ENCODE results near the gene XPC. TPM values are rescaled to one million over a fixed set of nuclear protein-coding genes. Genes with fewer than 3 reads are reported as not detected.

The XPC gene
- total RNA-seq, 1 experiment from 2014 or later, result 34.9 TPM

DNA sequence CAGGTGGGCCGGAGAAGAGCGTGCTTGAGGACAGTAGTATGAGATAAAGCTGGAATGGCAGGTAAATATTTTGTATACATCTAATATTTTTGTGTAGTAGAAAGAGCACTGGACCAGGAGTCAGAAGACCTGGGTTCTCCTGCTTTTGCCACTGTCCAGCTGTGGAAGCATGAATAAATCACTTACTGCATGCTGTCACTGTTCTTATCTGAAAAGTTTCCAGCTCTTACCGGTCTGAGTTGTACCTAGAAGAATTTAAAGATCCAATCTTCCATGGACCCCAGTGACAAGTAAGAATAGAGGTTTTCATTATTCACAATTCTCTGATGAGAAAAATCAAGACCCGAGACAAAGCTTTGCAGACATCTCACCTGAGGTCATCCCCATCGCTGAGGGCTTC, 5.9 kb downstream of the XPC start:
- no peaks in the 10 kb centered on the region for H3K27me3 Mint-ChIP-seq (ENCODE audit: low read depth)
- CTCF ChIA-PET, result no interaction called here

DNA sequence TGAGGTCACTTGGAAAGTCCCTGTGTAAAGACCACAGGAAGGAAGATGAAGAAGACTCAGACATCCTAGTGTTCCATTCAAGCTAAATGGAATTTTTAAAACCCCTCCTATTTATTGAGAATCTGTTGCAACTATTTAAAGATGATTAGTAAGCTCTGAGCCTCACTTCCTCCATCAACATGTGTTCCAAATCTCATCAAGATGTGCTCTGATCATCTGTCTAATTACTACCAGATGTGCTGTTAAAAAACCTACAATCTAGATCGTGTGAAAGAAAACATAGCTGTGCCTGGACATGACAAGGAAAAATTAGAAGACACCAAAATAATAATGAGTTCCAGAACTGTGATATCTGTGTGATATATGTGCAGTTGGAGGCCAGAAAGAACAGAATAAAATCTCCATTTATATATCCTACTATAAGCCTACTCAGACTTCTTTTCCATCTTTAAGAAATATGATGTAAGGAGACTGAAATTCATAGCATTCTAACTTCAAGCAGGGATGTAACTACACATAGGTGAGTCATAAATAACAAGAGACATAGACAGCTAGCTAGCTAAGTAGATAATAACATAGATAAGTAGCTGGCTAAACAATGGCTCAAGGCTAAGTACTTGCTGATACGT, 7.8 kb downstream of the XPC start:
- no peaks in the 10 kb centered on the region for H3K9me3 Mint-ChIP-seq
- H3K27me3 Mint-ChIP-seq (ENCODE audit: low read depth), result no peaks in the 10 kb centered on the region
- H3K27ac Mint-ChIP-seq, result no peak overlapping the region
- CTCF ChIA-PET, result no interaction called here
- ATAC-seq (no peak), DNase-seq (ENCODE audit: low spot score) (no peak)
- TF ChIP-seq CREB1 (CRISPR knock-in tag; IDR thresholded peaks at IDR 0.05) (no peak), RELA (CRISPR knock-in tag; IDR thresholded peaks at IDR 0.05; ENCODE audit: borderline replicate concordance) (no peak), TCF7 (CRISPR knock-in tag; IDR thresholded peaks at IDR 0.05; ENCODE audit: low read depth) (no peak), ZBTB21 (CRISPR knock-in tag; IDR thresholded peaks at IDR 0.05; ENCODE audit: borderline replicate concordance) (no peak), ZNF317 (CRISPR knock-in tag; IDR thresholded peaks at IDR 0.05; ENCODE audit: borderline replicate concordance, low read depth) (no peak), RORB (CRISPR knock-in tag; IDR thresholded peaks at IDR 0.05) (no peak), CREM (CRISPR knock-in tag; IDR thresholded peaks at IDR 0.05) (no peak), TEAD4 (CRISPR knock-in tag; IDR thresholded peaks at IDR 0.05) (no peak), PRRX2 (CRISPR knock-in tag; IDR thresholded peaks at IDR 0.05) (no peak), NFYB (CRISPR knock-in tag; conservative IDR thresholded peaks at IDR 0.05; ENCODE audit: low read depth) (no peak)
- TF ChIP-seq, protein P1, sequence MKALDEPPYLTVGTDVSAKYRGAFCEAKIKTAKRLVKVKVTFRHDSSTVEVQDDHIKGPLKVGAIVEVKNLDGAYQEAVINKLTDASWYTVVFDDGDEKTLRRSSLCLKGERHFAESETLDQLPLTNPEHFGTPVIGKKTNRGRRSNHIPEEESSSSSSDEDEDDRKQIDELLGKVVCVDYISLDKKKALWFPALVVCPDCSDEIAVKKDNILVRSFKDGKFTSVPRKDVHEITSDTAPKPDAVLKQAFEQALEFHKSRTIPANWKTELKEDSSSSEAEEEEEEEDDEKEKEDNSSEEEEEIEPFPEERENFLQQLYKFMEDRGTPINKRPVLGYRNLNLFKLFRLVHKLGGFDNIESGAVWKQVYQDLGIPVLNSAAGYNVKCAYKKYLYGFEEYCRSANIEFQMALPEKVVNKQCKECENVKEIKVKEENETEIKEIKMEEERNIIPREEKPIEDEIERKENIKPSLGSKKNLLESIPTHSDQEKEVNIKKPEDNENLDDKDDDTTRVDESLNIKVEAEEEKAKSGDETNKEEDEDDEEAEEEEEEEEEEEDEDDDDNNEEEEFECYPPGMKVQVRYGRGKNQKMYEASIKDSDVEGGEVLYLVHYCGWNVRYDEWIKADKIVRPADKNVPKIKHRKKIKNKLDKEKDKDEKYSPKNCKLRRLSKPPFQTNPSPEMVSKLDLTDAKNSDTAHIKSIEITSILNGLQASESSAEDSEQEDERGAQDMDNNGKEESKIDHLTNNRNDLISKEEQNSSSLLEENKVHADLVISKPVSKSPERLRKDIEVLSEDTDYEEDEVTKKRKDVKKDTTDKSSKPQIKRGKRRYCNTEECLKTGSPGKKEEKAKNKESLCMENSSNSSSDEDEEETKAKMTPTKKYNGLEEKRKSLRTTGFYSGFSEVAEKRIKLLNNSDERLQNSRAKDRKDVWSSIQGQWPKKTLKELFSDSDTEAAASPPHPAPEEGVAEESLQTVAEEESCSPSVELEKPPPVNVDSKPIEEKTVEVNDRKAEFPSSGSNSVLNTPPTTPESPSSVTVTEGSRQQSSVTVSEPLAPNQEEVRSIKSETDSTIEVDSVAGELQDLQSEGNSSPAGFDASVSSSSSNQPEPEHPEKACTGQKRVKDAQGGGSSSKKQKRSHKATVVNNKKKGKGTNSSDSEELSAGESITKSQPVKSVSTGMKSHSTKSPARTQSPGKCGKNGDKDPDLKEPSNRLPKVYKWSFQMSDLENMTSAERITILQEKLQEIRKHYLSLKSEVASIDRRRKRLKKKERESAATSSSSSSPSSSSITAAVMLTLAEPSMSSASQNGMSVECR (CRISPR knock-in tag; IDR thresholded peaks at IDR 0.05; ENCODE audit: borderline replicate concordance), result no peak
- TF ChIP-seq, protein P2, sequence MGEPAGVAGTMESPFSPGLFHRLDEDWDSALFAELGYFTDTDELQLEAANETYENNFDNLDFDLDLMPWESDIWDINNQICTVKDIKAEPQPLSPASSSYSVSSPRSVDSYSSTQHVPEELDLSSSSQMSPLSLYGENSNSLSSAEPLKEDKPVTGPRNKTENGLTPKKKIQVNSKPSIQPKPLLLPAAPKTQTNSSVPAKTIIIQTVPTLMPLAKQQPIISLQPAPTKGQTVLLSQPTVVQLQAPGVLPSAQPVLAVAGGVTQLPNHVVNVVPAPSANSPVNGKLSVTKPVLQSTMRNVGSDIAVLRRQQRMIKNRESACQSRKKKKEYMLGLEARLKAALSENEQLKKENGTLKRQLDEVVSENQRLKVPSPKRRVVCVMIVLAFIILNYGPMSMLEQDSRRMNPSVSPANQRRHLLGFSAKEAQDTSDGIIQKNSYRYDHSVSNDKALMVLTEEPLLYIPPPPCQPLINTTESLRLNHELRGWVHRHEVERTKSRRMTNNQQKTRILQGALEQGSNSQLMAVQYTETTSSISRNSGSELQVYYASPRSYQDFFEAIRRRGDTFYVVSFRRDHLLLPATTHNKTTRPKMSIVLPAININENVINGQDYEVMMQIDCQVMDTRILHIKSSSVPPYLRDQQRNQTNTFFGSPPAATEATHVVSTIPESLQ (CRISPR knock-in tag; IDR thresholded peaks at IDR 0.05), result no peak
- TF ChIP-seq, protein P3, sequence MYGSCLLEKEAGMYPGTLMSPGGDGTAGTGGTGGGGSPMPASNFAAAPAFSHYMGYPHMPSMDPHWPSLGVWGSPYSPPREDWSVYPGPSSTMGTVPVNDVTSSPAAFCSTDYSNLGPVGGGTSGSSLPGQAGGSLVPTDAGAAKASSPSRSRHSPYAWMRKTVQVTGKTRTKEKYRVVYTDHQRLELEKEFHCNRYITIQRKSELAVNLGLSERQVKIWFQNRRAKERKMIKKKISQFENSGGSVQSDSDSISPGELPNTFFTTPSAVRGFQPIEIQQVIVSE (CRISPR knock-in tag; IDR thresholded peaks at IDR 0.05; ENCODE audit: borderline replicate concordance), result no peak
- peaks cover 59% of the 10 kb centered on the region for H3K36me3 Mint-ChIP-seq
- no peak overlapping the region for H3K4me3 Mint-ChIP-seq
- POLR2A ChIA-PET, result no interaction called here
- 0 out of 2 replicates have a peak, but pooled peaks cover 3% of the 10 kb centered on the region for H3K4me1 Mint-ChIP-seq

More for the DNA sequence above, 5.9 kb downstream of the XPC start:
- Mint-ChIP-seq H3K27ac (no peak overlapping the region), H3K4me3 (no peak overlapping the region), H3K36me3 (peaks cover 44% of the 10 kb centered on the region), H3K9me3 (no peaks in the 10 kb centered on the region), H3K4me1 (peaks cover 17% of the 10 kb centered on the region)
- POLR2A ChIA-PET, result no interaction called here
- no peak for DNase-seq (ENCODE audit: low spot score)
- TF ChIP-seq, protein P4, sequence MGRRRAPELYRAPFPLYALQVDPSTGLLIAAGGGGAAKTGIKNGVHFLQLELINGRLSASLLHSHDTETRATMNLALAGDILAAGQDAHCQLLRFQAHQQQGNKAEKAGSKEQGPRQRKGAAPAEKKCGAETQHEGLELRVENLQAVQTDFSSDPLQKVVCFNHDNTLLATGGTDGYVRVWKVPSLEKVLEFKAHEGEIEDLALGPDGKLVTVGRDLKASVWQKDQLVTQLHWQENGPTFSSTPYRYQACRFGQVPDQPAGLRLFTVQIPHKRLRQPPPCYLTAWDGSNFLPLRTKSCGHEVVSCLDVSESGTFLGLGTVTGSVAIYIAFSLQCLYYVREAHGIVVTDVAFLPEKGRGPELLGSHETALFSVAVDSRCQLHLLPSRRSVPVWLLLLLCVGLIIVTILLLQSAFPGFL (CRISPR knock-in tag; IDR thresholded peaks at IDR 0.05; ENCODE audit: borderline replicate concordance), result no peak
- no peak for TF ChIP-seq CREM (CRISPR knock-in tag; IDR thresholded peaks at IDR 0.05)
- TF ChIP-seq, protein P5, sequence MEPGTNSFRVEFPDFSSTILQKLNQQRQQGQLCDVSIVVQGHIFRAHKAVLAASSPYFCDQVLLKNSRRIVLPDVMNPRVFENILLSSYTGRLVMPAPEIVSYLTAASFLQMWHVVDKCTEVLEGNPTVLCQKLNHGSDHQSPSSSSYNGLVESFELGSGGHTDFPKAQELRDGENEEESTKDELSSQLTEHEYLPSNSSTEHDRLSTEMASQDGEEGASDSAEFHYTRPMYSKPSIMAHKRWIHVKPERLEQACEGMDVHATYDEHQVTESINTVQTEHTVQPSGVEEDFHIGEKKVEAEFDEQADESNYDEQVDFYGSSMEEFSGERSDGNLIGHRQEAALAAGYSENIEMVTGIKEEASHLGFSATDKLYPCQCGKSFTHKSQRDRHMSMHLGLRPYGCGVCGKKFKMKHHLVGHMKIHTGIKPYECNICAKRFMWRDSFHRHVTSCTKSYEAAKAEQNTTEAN (CRISPR knock-in tag; IDR thresholded peaks at IDR 0.05), result no peak
- TF ChIP-seq ZNF423 (CRISPR knock-in tag; IDR thresholded peaks at IDR 0.05), result no peak
- TF ChIP-seq JUN (CRISPR knock-in tag; IDR thresholded peaks at IDR 0.05), result no peak
- TF ChIP-seq ZNF219 (CRISPR knock-in tag; IDR thresholded peaks at IDR 0.05; ENCODE audit: borderline replicate concordance), result no peak
- ATAC-seq, result no peak

Measured in WTC11 (cell line).